WTC11 (cell line): ENCODE data around the gene VPS18. TPM values are rescaled to one million over a fixed set of nuclear protein-coding genes. Genes with fewer than 3 reads are reported as not detected.

Experiments
- AFF4 ChIP-seq: sonication (generic); formaldehyde crosslinking; IDR thresholded peaks from 2 replicates; pipeline ENCODE4 v1.8.1; 2023; ENCODE audit warnings: mild to moderate bottlenecking, missing genetic modification reagents, borderline replicate concordance
- CDX4 ChIP-seq: fragments of 250-450 bp; sonication (Bioruptor Pico); IDR thresholded peaks from 2 replicates; pipeline ENCODE4 v1.9.0; 2021; ENCODE audit warnings: moderate library complexity, mild to moderate bottlenecking, inconsistent platforms, borderline replicate concordance
- CTCF ChIP-seq: fragments of 200-600 bp; IDR thresholded peaks from 2 replicates; pipeline ENCODE4 v1.8.0; 2022; ENCODE audit warnings: antibody characterized with exemption
- EMX1 ChIP-seq: fragments of 250-450 bp; sonication (Bioruptor Pico); IDR thresholded peaks from 2 replicates; pipeline ENCODE4 v1.8.0; 2021; ENCODE audit warnings: mild to moderate bottlenecking
- ERG ChIP-seq: fragments of 250-450 bp; sonication (Bioruptor Pico); IDR thresholded peaks from 2 replicates; pipeline ENCODE4 v1.8.0; 2021; ENCODE audit warnings: mild to moderate bottlenecking
- GABPB1 ChIP-seq: sonication (generic); formaldehyde crosslinking; IDR thresholded peaks from 2 replicates; pipeline ENCODE4 v1.8.1; 2023; ENCODE audit warnings: mild to moderate bottlenecking, missing genetic modification reagents
- GTF2I ChIP-seq: fragments of 250-450 bp; sonication (Bioruptor Pico); conservative IDR thresholded peaks from 2 replicates; pipeline ENCODE4 v1.4.0; 2021; ENCODE audit warnings: mild to moderate bottlenecking
- HMGA2 ChIP-seq: fragments of 250-450 bp; sonication (Bioruptor Pico); IDR thresholded peaks from 2 replicates; pipeline ENCODE4 v1.4.0; 2021; ENCODE audit warnings: mild to moderate bottlenecking, moderate library complexity
- IRF2 ChIP-seq: sonication (generic); formaldehyde crosslinking; IDR thresholded peaks from 2 replicates; pipeline ENCODE4 v1.8.0; 2022; ENCODE audit warnings: low read depth, missing genetic modification reagents, borderline replicate concordance
- MLX ChIP-seq: sonication (generic); formaldehyde crosslinking; IDR thresholded peaks from 2 replicates; pipeline ENCODE4 v1.8.1; 2023; ENCODE audit warnings: mild to moderate bottlenecking, missing genetic modification reagents, moderate library complexity
- MXD4 ChIP-seq: fragments of 250-450 bp; sonication (Bioruptor Pico); IDR thresholded peaks from 2 replicates; pipeline ENCODE4 v1.8.0; 2021; ENCODE audit warnings: mild to moderate bottlenecking, moderate library complexity, borderline replicate concordance
- NR2C2 ChIP-seq: sonication (generic); formaldehyde crosslinking; IDR thresholded peaks from 2 replicates; pipeline ENCODE4 v1.8.0; 2022; ENCODE audit warnings: mild to moderate bottlenecking, missing genetic modification reagents
- SOX15 ChIP-seq: fragments of 250-450 bp; sonication (Bioruptor Pico); IDR thresholded peaks from 2 replicates; pipeline ENCODE4 v1.9.0; 2021; ENCODE audit warnings: mild to moderate bottlenecking
- ZBTB43 ChIP-seq: sonication (generic); formaldehyde crosslinking; IDR thresholded peaks from 2 replicates; pipeline ENCODE4 v1.8.1; 2023; ENCODE audit warnings: mild to moderate bottlenecking, missing genetic modification reagents
- ZNF396 ChIP-seq: fragments of 250-450 bp; sonication (Bioruptor Pico); IDR thresholded peaks from 2 replicates; pipeline ENCODE4 v1.8.0; 2021; ENCODE audit warnings: mild to moderate bottlenecking, moderate library complexity, borderline replicate concordance
- total RNA-seq: library from RNA; stranded (reverse); gene quantifications from 3 replicates; pipeline ENCODE4 v1.2.3, GENCODE V29; 2021
- TF ChIP-seq, protein P1 (sequence below): sonication (generic); formaldehyde crosslinking; IDR thresholded peaks from 2 replicates; pipeline ENCODE4 v1.8.0; 2023; ENCODE audit warnings: missing genetic modification reagents
- TF ChIP-seq, protein P2 (sequence below): sonication (generic); formaldehyde crosslinking; IDR thresholded peaks from 2 replicates; pipeline ENCODE4 v1.8.1; 2022; ENCODE audit warnings: mild to moderate bottlenecking, moderate library complexity, missing genetic modification reagents
- TF ChIP-seq, protein P3 (sequence below): fragments of 250-450 bp; sonication (Bioruptor Pico); conservative IDR thresholded peaks from 2 replicates; pipeline ENCODE4 v1.9.0; 2021; ENCODE audit warnings: mild to moderate bottlenecking
- TF ChIP-seq, protein P4 (sequence below): sonication (generic); formaldehyde crosslinking; IDR thresholded peaks from 2 replicates; pipeline ENCODE4 v1.8.1; 2022; ENCODE audit warnings: missing genetic modification reagents, borderline replicate concordance
- TF ChIP-seq, protein P5 (sequence below): fragments of 250-450 bp; sonication (Bioruptor Pico); IDR thresholded peaks from 2 replicates; pipeline ENCODE4 v2.1.2; 2022; ENCODE audit warnings: mild to moderate bottlenecking, moderate library complexity

Gene VPS18
- total RNA-seq, 1 experiment from 2014 or later: 27.3 TPM

GRCh38 chr15:40952901-40953712 lies 58.9 kb downstream of the VPS18 start, which contains the start of gene CHAC1 (continued):
- TF ChIP-seq ZNF396 (CRISPR knock-in tag) (no peak), AFF4 (CRISPR knock-in tag) (peak; percentile 80; the same call in 1 of the 2 replicates), HMGA2 (CRISPR knock-in tag) (no peak), EMX1 (CRISPR knock-in tag) (no peak), CDX4 (CRISPR knock-in tag) (no peak), NR2C2 (CRISPR knock-in tag) (no peak), ZBTB43 (no peak), CTCF (no peak), IRF2 (CRISPR knock-in tag) (no peak; the same call in 1 of the 2 replicates), MXD4 (CRISPR knock-in tag) (no peak), ERG (CRISPR knock-in tag) (no peak), GTF2I (CRISPR knock-in tag) (no peak), SOX15 (CRISPR knock-in tag) (no peak), GABPB1 (CRISPR knock-in tag) (peak; percentile 98), MLX (CRISPR knock-in tag) (0 out of 2 replicates have a peak, but pooled peaks have one; percentile 43)
- TF ChIP-seq, protein P1, sequence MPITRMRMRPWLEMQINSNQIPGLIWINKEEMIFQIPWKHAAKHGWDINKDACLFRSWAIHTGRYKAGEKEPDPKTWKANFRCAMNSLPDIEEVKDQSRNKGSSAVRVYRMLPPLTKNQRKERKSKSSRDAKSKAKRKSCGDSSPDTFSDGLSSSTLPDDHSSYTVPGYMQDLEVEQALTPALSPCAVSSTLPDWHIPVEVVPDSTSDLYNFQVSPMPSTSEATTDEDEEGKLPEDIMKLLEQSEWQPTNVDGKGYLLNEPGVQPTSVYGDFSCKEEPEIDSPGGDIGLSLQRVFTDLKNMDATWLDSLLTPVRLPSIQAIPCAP: no peak
- TF ChIP-seq, protein P2, sequence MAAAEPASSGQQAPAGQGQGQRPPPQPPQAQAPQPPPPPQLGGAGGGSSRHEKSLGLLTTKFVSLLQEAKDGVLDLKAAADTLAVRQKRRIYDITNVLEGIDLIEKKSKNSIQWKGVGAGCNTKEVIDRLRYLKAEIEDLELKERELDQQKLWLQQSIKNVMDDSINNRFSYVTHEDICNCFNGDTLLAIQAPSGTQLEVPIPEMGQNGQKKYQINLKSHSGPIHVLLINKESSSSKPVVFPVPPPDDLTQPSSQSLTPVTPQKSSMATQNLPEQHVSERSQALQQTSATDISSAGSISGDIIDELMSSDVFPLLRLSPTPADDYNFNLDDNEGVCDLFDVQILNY (CRISPR knock-in tag): no peak
- TF ChIP-seq, protein P3, sequence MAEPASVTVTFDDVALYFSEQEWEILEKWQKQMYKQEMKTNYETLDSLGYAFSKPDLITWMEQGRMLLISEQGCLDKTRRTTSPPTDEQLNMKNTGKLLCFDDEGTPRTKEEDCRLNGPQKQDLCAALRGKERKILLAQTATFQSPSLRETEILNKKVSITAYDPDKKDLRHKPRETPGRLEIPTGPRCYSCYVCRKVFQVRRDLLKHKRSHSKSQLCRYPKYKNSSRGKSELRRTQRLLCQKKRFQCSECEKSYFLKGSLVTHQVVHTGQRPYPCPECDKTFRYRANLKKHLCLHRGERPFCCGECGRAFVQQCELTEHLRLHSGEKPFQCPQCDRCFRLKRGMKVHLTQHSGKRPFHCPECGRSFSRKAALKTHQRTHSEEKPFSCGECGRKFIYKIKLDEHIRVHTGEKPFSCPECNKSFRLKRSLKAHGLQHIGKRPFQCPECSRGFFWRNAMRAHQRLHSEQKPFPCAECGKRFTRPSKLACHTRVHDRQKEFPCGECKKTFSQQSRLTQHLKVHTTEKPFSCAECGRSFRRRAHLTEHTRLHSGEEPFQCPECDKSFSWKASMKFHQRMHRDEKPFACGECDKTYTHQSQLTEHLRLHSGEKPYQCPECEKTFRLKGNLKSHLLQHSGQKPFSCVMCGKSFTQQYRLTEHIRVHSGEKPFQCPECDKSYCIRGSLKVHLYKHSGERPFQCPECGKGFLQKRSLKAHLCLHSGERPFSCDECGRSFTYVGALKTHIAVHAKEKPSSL: no peak
- TF ChIP-seq, protein P4, sequence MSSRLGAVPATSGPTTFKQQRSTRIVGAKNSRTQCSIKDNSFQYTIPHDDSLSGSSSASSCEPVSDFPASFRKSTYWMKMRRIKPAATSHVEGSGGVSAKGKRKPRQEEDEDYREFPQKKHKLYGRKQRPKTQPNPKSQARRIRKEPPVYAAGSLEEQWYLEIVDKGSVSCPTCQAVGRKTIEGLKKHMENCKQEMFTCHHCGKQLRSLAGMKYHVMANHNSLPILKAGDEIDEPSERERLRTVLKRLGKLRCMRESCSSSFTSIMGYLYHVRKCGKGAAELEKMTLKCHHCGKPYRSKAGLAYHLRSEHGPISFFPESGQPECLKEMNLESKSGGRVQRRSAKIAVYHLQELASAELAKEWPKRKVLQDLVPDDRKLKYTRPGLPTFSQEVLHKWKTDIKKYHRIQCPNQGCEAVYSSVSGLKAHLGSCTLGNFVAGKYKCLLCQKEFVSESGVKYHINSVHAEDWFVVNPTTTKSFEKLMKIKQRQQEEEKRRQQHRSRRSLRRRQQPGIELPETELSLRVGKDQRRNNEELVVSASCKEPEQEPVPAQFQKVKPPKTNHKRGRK (CRISPR knock-in tag): no peak
- TF ChIP-seq, protein P5, sequence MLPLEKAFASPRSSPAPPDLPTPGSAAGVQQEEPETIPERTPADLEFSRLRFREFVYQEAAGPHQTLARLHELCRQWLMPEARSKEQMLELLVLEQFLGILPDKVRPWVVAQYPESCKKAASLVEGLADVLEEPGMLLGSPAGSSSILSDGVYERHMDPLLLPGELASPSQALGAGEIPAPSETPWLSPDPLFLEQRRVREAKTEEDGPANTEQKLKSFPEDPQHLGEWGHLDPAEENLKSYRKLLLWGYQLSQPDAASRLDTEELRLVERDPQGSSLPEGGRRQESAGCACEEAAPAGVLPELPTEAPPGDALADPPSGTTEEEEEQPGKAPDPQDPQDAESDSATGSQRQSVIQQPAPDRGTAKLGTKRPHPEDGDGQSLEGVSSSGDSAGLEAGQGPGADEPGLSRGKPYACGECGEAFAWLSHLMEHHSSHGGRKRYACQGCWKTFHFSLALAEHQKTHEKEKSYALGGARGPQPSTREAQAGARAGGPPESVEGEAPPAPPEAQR: no peak
